Caco-2 (cell line): ENCODE measurements around the gene ZNF428. TPM values are rescaled to one million over a fixed set of nuclear protein-coding genes. Genes with fewer than 3 reads are reported as not detected.

Source experiments
- BruUV-seq: library from RNA; stranded (reverse); fragments of 400-500 nt; replicated peaks from 2 replicates; lab custom pipeline; 2021; lab: Mats Ljungman, UMichigan
- CTCF ChIA-PET: fragments of 300-600 bp; sonication (Branson Sonifier 250); formaldehyde crosslinking; loops from one replicate; lab custom pipeline; 2022; ENCODE audit warnings: antibody characterized with exemption; lab: Charles Lee
- POLR2A ChIA-PET: fragments of 300-600 bp; sonication (Branson Sonifier 250); formaldehyde crosslinking; loops from one replicate; lab custom pipeline; 2022; ENCODE audit warnings: antibody characterized with exemption; lab: Charles Lee
- DNase-seq, 2 experiments: peaks; one replicate each; pipeline versions ENCODE4 v3.0.0 to v3.0.0-alpha.2; 2020 to 2022
- H3K27me3 ChIP-seq: replicated peaks from 2 replicates; pipeline ENCODE4 v1.6.0; 2011; ENCODE audit warnings: low read length; ENCODE audit not compliant: control insufficient read depth, insufficient read depth
- H3K36me3 ChIP-seq: 2 replicates; pipeline ENCODE4 v1.5.1; 2011; ENCODE audit warnings: low read length; ENCODE audit not compliant: control insufficient read depth, insufficient read depth
- H3K4me1 ChIP-seq: fragments of 250-450 bp; sonication (Bioruptor Pico); 2 replicates; pipeline ENCODE4 v1.5.1; 2020; ENCODE audit warnings: mild to moderate bottlenecking
- H3K4me3 ChIP-seq: 2 replicates; pipeline ENCODE4 v1.5.1; 2011; ENCODE audit warnings: low read depth, mild to moderate bottlenecking, control low read depth, low read length
- H3K9me3 ChIP-seq: fragments of 250-450 bp; sonication (Bioruptor Pico); 2 replicates; pipeline ENCODE4 v1.5.1; 2020; ENCODE audit warnings: mild to moderate bottlenecking, moderate library complexity
- H3K27ac Mint-ChIP-seq: one replicate; pipeline ENCODE4 v1.8.0; 2022; ENCODE audit warnings: mixed read lengths; ENCODE audit not compliant: unreplicated experiment
- H3K27me3 Mint-ChIP-seq: one replicate; pipeline ENCODE4 v1.8.0; 2022; ENCODE audit warnings: mixed read lengths; ENCODE audit not compliant: insufficient read depth, unreplicated experiment
- H3K36me3 Mint-ChIP-seq: one replicate; pipeline ENCODE4 v1.8.0; 2022; ENCODE audit warnings: mild to moderate bottlenecking, mixed read lengths; ENCODE audit not compliant: insufficient read depth, unreplicated experiment
- H3K4me1 Mint-ChIP-seq: one replicate; pipeline ENCODE4 v1.8.0; 2022; ENCODE audit warnings: low read depth, mixed read lengths; ENCODE audit not compliant: unreplicated experiment
- H3K4me3 Mint-ChIP-seq: one replicate; pipeline ENCODE4 v1.8.0; 2022; ENCODE audit warnings: mild to moderate bottlenecking, moderate library complexity, mixed read lengths; ENCODE audit not compliant: unreplicated experiment
- H3K9me3 Mint-ChIP-seq: one replicate; pipeline ENCODE4 v1.8.0; 2022; ENCODE audit warnings: mixed read lengths; ENCODE audit not compliant: unreplicated experiment
- CTCF ChIP-seq, 2 experiments: fragments of 200-600 bp in 1 of 2; IDR thresholded peaks; 1 replicate in 1 of 2; 2 replicates in 1 of 2; pipeline versions ENCODE4 v1.5.1 to v1.8.0; 2011 to 2022; ENCODE audit warnings: antibody characterized with exemption in 1 of 2, control low read depth in 1 of 2, inconsistent platforms in 1 of 2, low read depth in 1 of 2, low read length in 1 of 2, mild to moderate bottlenecking in 1 of 2, moderate library complexity in 1 of 2; ENCODE audit not compliant: insufficient read depth in 1 of 2, severe bottlenecking in 1 of 2, unreplicated experiment in 1 of 2
- intact Hi-C: fragments of 100-400 bp; cut with micrococcal nuclease; formaldehyde crosslinking; loops from one replicate; pipeline ENCODE4 v1.10.0; 2022; ENCODE audit not compliant: unreplicated experiment
- total RNA-seq: library from RNA; stranded (reverse); gene quantifications from 2 replicates; pipeline ENCODE4 v1.2.3, GENCODE V29; 2022

ZNF428 gene
- total RNA-seq, 1 experiment from 2014 or later, result 38.9 TPM

- intact Hi-C loops, result no loop called here
- H3K4me3 Mint-ChIP-seq, result no peak overlapping the region
- no peaks in the 10 kb centered on the region for H3K4me1 ChIP-seq
- DNase-seq, result no peak
- H3K27ac Mint-ChIP-seq, result no peak overlapping the region
- TF ChIP-seq CTCF (IDR thresholded peaks at IDR 0.05; ENCODE audit: insufficient read depth in 1 of 2, low read depth in 1 of 2, low read length in 1 of 2, severe bottlenecking in 1 of 2, unreplicated experiment in 1 of 2), result no peak
- H3K36me3 ChIP-seq, result no peaks in the 10 kb centered on the region
- H3K36me3 Mint-ChIP-seq, result peaks cover 4% of the 10 kb centered on the region
- no peaks in the 10 kb centered on the region for H3K27me3 ChIP-seq
- CTCF ChIA-PET, result interaction anchor here (0.6 kb wide), 1 partner anchor 107 kb away, joined by 3 read pairs; no protein-coding TSS in a partner anchor
- no peaks in the 10 kb centered on the region for H3K9me3 ChIP-seq
- no peaks in the 10 kb centered on the region for H3K9me3 Mint-ChIP-seq
- POLR2A ChIA-PET, result no interaction called here
- no peaks in the 10 kb centered on the region for H3K4me1 Mint-ChIP-seq
- H3K27me3 Mint-ChIP-seq, result no peaks in the 10 kb centered on the region
- H3K4me3 ChIP-seq, result no peak overlapping the region
- no TSS peak for BruUV-seq
These were observed 49.1 kb downstream of the ZNF428 start for GRCh38 chr19:43570174-43570791.

- Mint-ChIP-seq H3K36me3 (no peaks in the 10 kb centered on the region), H3K4me3 (no peak overlapping the region), H3K9me3 (no peaks in the 10 kb centered on the region), H3K27me3 (no peaks in the 10 kb centered on the region), H3K4me1 (no peaks in the 10 kb centered on the region), H3K27ac (no peak overlapping the region)
- TF ChIP-seq CTCF (IDR thresholded peaks at IDR 0.05; ENCODE audit: insufficient read depth in 1 of 2, low read depth in 1 of 2, low read length in 1 of 2, severe bottlenecking in 1 of 2, unreplicated experiment in 1 of 2), result no peak
- no peaks in the 10 kb centered on the region for H3K27me3 ChIP-seq
- no TSS peak for BruUV-seq
- ChIA-PET POLR2A (no interaction called here), CTCF (no interaction called here)
- no peaks in the 10 kb centered on the region for H3K4me1 ChIP-seq
- no peaks in the 10 kb centered on the region for H3K9me3 ChIP-seq
- intact Hi-C loops, result no loop called here
- no peaks in the 10 kb centered on the region for H3K36me3 ChIP-seq
- no peak for DNase-seq
- H3K4me3 ChIP-seq, result no peak overlapping the region
These were observed 49.8 kb downstream of the ZNF428 start for GRCh38 chr19:43569657-43570056.

GRCh38 chr19:43564800-43565199, 54.6 kb downstream of the ZNF428 start:
- ChIA-PET CTCF (interaction anchor here (1.8 kb wide), 1 partner anchor 9 kb away, joined by 8 read pairs; no protein-coding TSS in a partner anchor), POLR2A (no interaction called here)
- Histone ChIP-seq H3K36me3 (peaks cover 2% of the 10 kb centered on the region; the same call in 1 of the 2 replicates), H3K27me3 (no peaks in the 10 kb centered on the region), H3K4me3 (no peak overlapping the region), H3K4me1 (no peaks in the 10 kb centered on the region), H3K9me3 (no peaks in the 10 kb centered on the region)
- TF ChIP-seq CTCF (IDR thresholded peaks at IDR 0.05; ENCODE audit: insufficient read depth in 1 of 2, low read depth in 1 of 2, low read length in 1 of 2, severe bottlenecking in 1 of 2, unreplicated experiment in 1 of 2), result no peak
- DNase-seq, result no peak
- intact Hi-C loops, result no loop called here
- H3K27ac Mint-ChIP-seq, result no peak overlapping the region
- no peaks in the 10 kb centered on the region for H3K27me3 Mint-ChIP-seq
- H3K4me3 Mint-ChIP-seq, result no peak overlapping the region
- no peaks in the 10 kb centered on the region for H3K9me3 Mint-ChIP-seq
- H3K36me3 Mint-ChIP-seq, result peaks cover 22% of the 10 kb centered on the region
- no peaks in the 10 kb centered on the region for H3K4me1 Mint-ChIP-seq
- no TSS peak for BruUV-seq
